GM23248 (cell line): ENCODE data around the gene ZFAND3. TPM values are rescaled to one million over a fixed set of nuclear protein-coding genes. Genes with fewer than 3 reads are reported as not detected.

Experiments
- DNase-seq: peaks from one replicate; pipeline ENCODE4 v3.0.0-alpha.2; 2015
- H2AFZ ChIP-seq: fragments of 200-600 bp; sonication (generic); 2 replicates; pipeline ENCODE4 v1.6.1; 2016; ENCODE audit warnings: antibody characterized with exemption
- H3F3A ChIP-seq: fragments of 200-600 bp; sonication (generic); 2 replicates; pipeline ENCODE4 v1.6.1; 2016; ENCODE audit warnings: mild to moderate bottlenecking, antibody characterized with exemption, mixed run types; ENCODE audit not compliant: insufficient read depth
- H3K27ac ChIP-seq: fragments of 200-600 bp; sonication (generic); 2 replicates; pipeline ENCODE4 v1.5.1; 2016; ENCODE audit warnings: mild to moderate bottlenecking
- H3K27me3 ChIP-seq: fragments of 200-600 bp; sonication (generic); replicated peaks from 2 replicates; pipeline ENCODE4 v1.6.1; 2016; ENCODE audit warnings: mild to moderate bottlenecking; ENCODE audit not compliant: insufficient read depth
- H3K36me3 ChIP-seq: fragments of 200-600 bp; sonication (generic); 2 replicates; pipeline ENCODE4 v1.6.1; 2016; ENCODE audit warnings: low read depth, mild to moderate bottlenecking
- H3K4me1 ChIP-seq: fragments of 200-600 bp; sonication (generic); 2 replicates; pipeline ENCODE4 v1.6.1; 2016; ENCODE audit warnings: mild to moderate bottlenecking; ENCODE audit not compliant: insufficient read depth
- H3K4me2 ChIP-seq: fragments of 200-600 bp; sonication (generic); one replicate; pipeline ENCODE4 v1.6.1; 2016; ENCODE audit warnings: mild to moderate bottlenecking; ENCODE audit not compliant: unreplicated experiment
- H3K4me3 ChIP-seq: fragments of 200-600 bp; sonication (generic); 2 replicates; pipeline ENCODE4 v1.5.1; 2016; ENCODE audit warnings: mild to moderate bottlenecking
- H3K79me2 ChIP-seq: fragments of 200-600 bp; sonication (generic); 2 replicates; pipeline ENCODE4 v1.6.1; 2016; ENCODE audit warnings: mild to moderate bottlenecking; ENCODE audit not compliant: insufficient read depth
- H3K9ac ChIP-seq: fragments of 200-600 bp; sonication (generic); 2 replicates; pipeline ENCODE4 v1.6.1; 2016; ENCODE audit warnings: mild to moderate bottlenecking
- H3K9me2 ChIP-seq: fragments of 200-600 bp; sonication (generic); 2 replicates; pipeline ENCODE4 v1.6.1; 2016; ENCODE audit warnings: mixed run types, mild to moderate bottlenecking, moderate library complexity; ENCODE audit not compliant: insufficient read depth
- H3K9me3 ChIP-seq: fragments of 200-600 bp; sonication (generic); one replicate; pipeline ENCODE4 v1.6.1; 2017; ENCODE audit warnings: low read depth
- H4K20me1 ChIP-seq: fragments of 200-600 bp; sonication (generic); 2 replicates; pipeline ENCODE4 v1.6.0; 2016; ENCODE audit not compliant: insufficient read depth
- EZH2 ChIP-seq: fragments of 200-600 bp; sonication (generic); IDR thresholded peaks from 2 replicates; pipeline ENCODE4 v1.6.1; 2018; ENCODE audit warnings: antibody characterized with exemption, mild to moderate bottlenecking; ENCODE audit not compliant: insufficient read depth, poor library complexity, severe bottlenecking
- EZH2phosphoT487 ChIP-seq: fragments of 200-600 bp; sonication (generic); IDR thresholded peaks from 2 replicates; pipeline ENCODE4 v1.6.1; 2018; ENCODE audit warnings: antibody characterized with exemption, moderate library complexity, mild to moderate bottlenecking, low read depth; ENCODE audit not compliant: insufficient read depth
- whole genome bisulfite sequencing, 2 experiments: methylation state at CpG; one replicate each; pipeline ENCODE4 v1.1.6; 2015 to 2017; ENCODE audit warnings: low lambda C conversion rate in 2 of 2, low coverage in 1 of 2; ENCODE audit errors: missing lambda C conversion rate in 2 of 2; 5-methylcytosine and 5-hydroxymethylcytosine counted together
- in situ Hi-C: fragments of 300-500 bp; cut with MboI; formaldehyde crosslinking; loops from 2 replicates; pipeline ENCODE4 v1.15.0; 2020
- polyA plus RNA-seq: library from polyadenylated mRNA; unstranded; fragments of >200 nt; fragmentation: Nextera tagmentation; extraction: Ambion mirVana; gene quantifications from 2 replicates; pipeline ENCODE4 v1.2.1, GENCODE V29; 2016
- total RNA-seq: library from RNA; depleted of rRNA; stranded (reverse); fragments of >200 nt; shearing (Covaris generic); gene quantifications from 2 replicates; pipeline ENCODE4 v1.2.3, GENCODE V29; 2014

Gene ZFAND3
- total and polyA plus RNA-seq, 2 experiments from 2014 or later: 27.5 to 40.0 TPM

DNA sequence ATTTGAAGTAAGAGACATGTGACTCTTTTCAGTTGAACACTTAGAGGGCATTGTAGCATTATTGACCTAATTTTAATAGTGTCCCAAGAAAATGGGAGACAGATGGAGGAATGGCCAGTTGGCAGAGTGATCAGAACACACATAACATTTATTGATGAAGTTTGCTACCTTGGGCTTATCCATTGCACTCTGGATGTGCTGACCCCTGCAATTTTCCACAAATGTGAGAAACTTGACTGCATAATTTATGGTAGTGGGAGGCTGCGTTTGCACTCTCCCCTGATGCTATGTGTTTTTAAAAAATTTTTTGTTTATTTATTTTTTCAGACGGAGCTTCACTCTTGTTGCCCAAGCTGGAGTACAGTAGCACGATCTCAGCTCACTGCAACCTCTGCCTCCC, 95.9 kb downstream of the ZFAND3 start:
- H3K9ac ChIP-seq: no peak overlapping the region
- H3F3A ChIP-seq: 0 out of 2 replicates have a peak, but pooled peaks cover 5% of the 10 kb centered on the region
- H3K9me3 ChIP-seq: no peaks in the 10 kb centered on the region
- H3K4me2 ChIP-seq: no peak overlapping the region
- H3K9me2 ChIP-seq: no peaks in the 10 kb centered on the region
- TF ChIP-seq EZH2phosphoT487 (no peak), EZH2 (no peak)
- H3K4me1 ChIP-seq: peaks cover 28% of the 10 kb centered on the region
- no peak overlapping the region for H2AFZ ChIP-seq
- H3K27me3 ChIP-seq: no peaks in the 10 kb centered on the region
- DNase-seq: no peak
- peaks cover 54% of the 10 kb centered on the region for H4K20me1 ChIP-seq
- WGBS, 2 experiments: 99 to 100% methylated on average over 3 of the region's 3 CpGs
- in situ Hi-C loops: no loop called here
- 0 out of 2 replicates have a peak, but pooled peaks cover 12% of the 10 kb centered on the region for H3K36me3 ChIP-seq
- peaks cover 100% of the 10 kb centered on the region for H3K79me2 ChIP-seq
- no peak overlapping the region for H3K4me3 ChIP-seq
- H3K27ac ChIP-seq: no peak overlapping the region

DNA sequence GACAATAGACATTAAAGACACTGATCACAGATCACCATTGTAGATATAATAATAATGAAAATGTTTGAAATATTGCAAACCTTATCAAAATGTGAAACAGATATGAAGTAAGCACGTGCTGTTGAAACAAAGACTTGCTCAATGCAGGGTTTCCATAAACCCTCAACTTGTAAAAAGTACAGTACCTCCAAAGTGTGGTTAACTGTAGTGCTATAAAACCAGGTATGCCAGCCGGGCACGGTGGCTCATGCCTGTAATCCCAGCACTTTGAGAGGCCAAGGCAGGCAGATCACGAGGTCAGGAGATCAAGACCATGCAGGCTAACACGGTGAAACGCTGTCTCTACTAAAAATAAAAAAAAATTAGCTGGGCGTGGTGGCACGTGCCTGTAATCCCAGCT, 96.6 kb downstream of the ZFAND3 start:
- Histone ChIP-seq H3K79me2 (peaks cover 100% of the 10 kb centered on the region), H3K4me2 (no peak overlapping the region), H3F3A (0 out of 2 replicates have a peak, but pooled peaks cover 5% of the 10 kb centered on the region), H3K36me3 (0 out of 2 replicates have a peak, but pooled peaks cover 12% of the 10 kb centered on the region), H3K27me3 (no peaks in the 10 kb centered on the region), H3K4me1 (peaks cover 33% of the 10 kb centered on the region), H2AFZ (no peak overlapping the region), H3K9ac (no peak overlapping the region), H3K4me3 (no peak overlapping the region), H3K9me3 (no peaks in the 10 kb centered on the region), H4K20me1 (peaks cover 48% of the 10 kb centered on the region), H3K9me2 (no peaks in the 10 kb centered on the region), H3K27ac (no peak overlapping the region)
- DNase-seq: no peak
- WGBS, 2 experiments: 91% methylated on average over 8 of the region's 8 CpGs
- TF ChIP-seq EZH2: no peak
- no peak for TF ChIP-seq EZH2phosphoT487
- in situ Hi-C loops: no loop called here

DNA sequence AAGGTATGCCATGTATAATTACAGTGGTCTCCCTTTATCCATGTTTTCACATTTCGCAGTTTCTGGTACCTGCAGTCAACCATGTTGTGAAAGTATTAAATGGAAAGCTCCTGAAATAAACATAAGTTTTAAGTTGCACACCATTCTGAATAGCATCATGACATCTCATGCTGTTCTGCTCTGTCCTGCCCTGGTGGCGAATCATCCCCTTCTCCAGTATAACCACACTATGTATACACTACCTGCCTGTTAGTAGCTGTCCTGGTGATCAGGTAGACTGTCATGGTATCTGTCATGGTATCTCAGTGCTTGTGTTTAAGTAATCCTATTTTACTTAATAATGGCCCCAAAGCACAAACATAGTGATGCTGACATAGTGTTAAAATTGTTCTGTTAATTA, 97.1 kb downstream of the ZFAND3 start:
- Histone ChIP-seq H3K9me3 (no peaks in the 10 kb centered on the region), H2AFZ (no peak overlapping the region), H3K27ac (no peak overlapping the region), H3K4me1 (peaks cover 33% of the 10 kb centered on the region), H3K9ac (no peak overlapping the region), H3K79me2 (peaks cover 100% of the 10 kb centered on the region), H3F3A (0 out of 2 replicates have a peak, but pooled peaks cover 5% of the 10 kb centered on the region), H3K36me3 (0 out of 2 replicates have a peak, but pooled peaks cover 12% of the 10 kb centered on the region), H3K4me2 (no peak overlapping the region), H3K4me3 (no peak overlapping the region), H3K27me3 (no peaks in the 10 kb centered on the region), H4K20me1 (peaks cover 42% of the 10 kb centered on the region), H3K9me2 (no peaks in the 10 kb centered on the region)
- in situ Hi-C loops: no loop called here
- no peak for TF ChIP-seq EZH2
- no peak for TF ChIP-seq EZH2phosphoT487
- WGBS, 2 experiments: 96 to 100% methylated on average over 2 of the region's 2 CpGs
- no peak for DNase-seq

DNA sequence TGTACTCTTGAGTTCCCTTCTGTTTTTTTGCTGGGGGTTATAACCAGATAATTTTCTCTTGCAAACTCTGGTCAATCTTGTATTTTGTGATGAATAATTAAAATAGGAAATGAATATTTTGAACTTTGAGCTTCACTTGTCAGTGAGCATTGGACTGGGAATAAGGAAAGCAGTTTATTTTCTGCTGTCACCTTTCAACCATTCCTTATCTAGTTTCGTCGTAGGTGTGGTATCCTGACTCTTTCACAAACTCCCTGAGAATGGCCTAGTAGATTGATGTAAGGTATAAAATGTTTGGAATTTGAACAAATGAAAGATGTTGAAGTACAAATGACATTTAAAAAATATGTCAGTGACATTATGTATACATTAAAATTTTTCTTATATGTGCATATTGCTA, 98.0 kb downstream of the ZFAND3 start:
- Histone ChIP-seq H2AFZ (no peak overlapping the region), H3K4me1 (peaks cover 33% of the 10 kb centered on the region), H4K20me1 (peaks cover 38% of the 10 kb centered on the region), H3K9me2 (no peaks in the 10 kb centered on the region), H3K79me2 (peaks cover 100% of the 10 kb centered on the region), H3K27ac (no peak overlapping the region), H3F3A (0 out of 2 replicates have a peak, but pooled peaks cover 5% of the 10 kb centered on the region), H3K4me3 (no peak overlapping the region), H3K36me3 (0 out of 2 replicates have a peak, but pooled peaks cover 12% of the 10 kb centered on the region), H3K4me2 (no peak overlapping the region), H3K9me3 (no peaks in the 10 kb centered on the region), H3K27me3 (no peaks in the 10 kb centered on the region), H3K9ac (no peak overlapping the region)
- WGBS, 2 experiments: 98% methylated on average over 2 of the region's 2 CpGs
- no peak for DNase-seq
- in situ Hi-C loops: no loop called here
- TF ChIP-seq EZH2 (no peak), EZH2phosphoT487 (no peak)
